Thoracic aorta (tissue), 2 donors: Measurements from ENCODE around the gene POGLUT2. TPM values are rescaled to one million over a fixed set of nuclear protein-coding genes. Genes with fewer than 3 reads are reported as not detected.

Source experiments
- ATAC-seq: fragments of 150-250 bp; one replicate; pipeline ENCODE4 v1.8.0; 2017; ENCODE audit warnings: low read depth; ENCODE audit not compliant: insufficient number of reproducible peaks, low FRiP score
- DNase-seq: peaks from one replicate; pipeline ENCODE4 v3.0.0-alpha.2; 2020; ENCODE audit warnings: low spot score
- H3K27ac ChIP-seq, 2 donors: fragments of 200-600 bp; sonication (generic); 1 replicate in 1 of 2; 2 replicates in 1 of 2; pipeline ENCODE4 v1.5.1; 2016; ENCODE audit warnings: mild to moderate bottlenecking in 2 of 2, moderate library complexity in 2 of 2
- H3K27me3 ChIP-seq: fragments of 200-600 bp; sonication (generic); replicated peaks from 2 replicates; pipeline ENCODE4 v1.6.0; 2016; ENCODE audit warnings: mild to moderate bottlenecking; ENCODE audit not compliant: insufficient read depth
- H3K36me3 ChIP-seq: fragments of 200-600 bp; sonication (generic); one replicate; pipeline ENCODE4 v1.5.1; 2016
- H3K4me1 ChIP-seq, 2 donors: fragments of 200-600 bp; sonication (generic); 1 replicate in 1 of 2; 2 replicates in 1 of 2; pipeline versions ENCODE4 v1.5.1 to v1.6.0; 2016; ENCODE audit warnings: low read depth in 2 of 2, mild to moderate bottlenecking in 1 of 2; ENCODE audit not compliant: control insufficient read depth in 1 of 2
- H3K4me3 ChIP-seq: fragments of 200-600 bp; sonication (generic); 2 replicates; pipeline ENCODE4 v1.5.1; 2016; ENCODE audit warnings: mild to moderate bottlenecking
- H3K9me3 ChIP-seq: fragments of 200-600 bp; sonication (generic); 2 replicates; pipeline ENCODE4 v1.5.1; 2016
- total RNA-seq, 2 donors: library from RNA; depleted of rRNA; stranded (reverse); fragments of >200 nt; gene quantifications; one replicate each; pipeline versions ENCODE4 v1.1.0 to v1.2.3, GENCODE V29; 2016
- TF ChIP-seq, protein P1 (sequence below): fragments of 200-600 bp; sonication (generic); IDR thresholded peaks from one replicate; pipeline ENCODE4 v1.5.1; 2019; ENCODE audit warnings: antibody characterized with exemption

POGLUT2 gene
- total RNA-seq, 2 donors from 2014 or later: 7.3 to 11.9 TPM

DNA sequence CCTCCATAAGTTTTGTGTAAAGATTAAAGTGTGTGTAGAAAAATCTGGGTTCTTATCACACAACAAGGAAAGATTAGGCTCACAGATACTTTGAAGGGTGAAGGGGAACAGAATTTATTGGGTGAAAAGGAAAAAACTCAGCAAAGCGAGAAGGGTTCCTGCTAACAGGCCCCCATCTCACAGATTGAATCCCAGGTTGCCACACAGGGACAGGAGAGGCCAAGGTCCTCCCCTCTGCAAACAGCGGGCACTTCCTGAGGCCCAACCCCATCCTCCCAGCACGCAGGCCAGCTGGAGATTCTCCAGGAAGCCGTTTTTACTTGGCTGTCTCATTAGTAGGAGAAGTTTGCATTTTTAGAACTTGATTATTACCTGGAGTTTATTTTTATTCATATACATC lies 31.9 kb upstream of the POGLUT2 start:
- H3K36me3 ChIP-seq: peaks cover 18% of the 10 kb centered on the region
- H3K4me3 ChIP-seq: no peak overlapping the region
- H3K27ac ChIP-seq: no peak overlapping the region
- TF ChIP-seq, protein P1, sequence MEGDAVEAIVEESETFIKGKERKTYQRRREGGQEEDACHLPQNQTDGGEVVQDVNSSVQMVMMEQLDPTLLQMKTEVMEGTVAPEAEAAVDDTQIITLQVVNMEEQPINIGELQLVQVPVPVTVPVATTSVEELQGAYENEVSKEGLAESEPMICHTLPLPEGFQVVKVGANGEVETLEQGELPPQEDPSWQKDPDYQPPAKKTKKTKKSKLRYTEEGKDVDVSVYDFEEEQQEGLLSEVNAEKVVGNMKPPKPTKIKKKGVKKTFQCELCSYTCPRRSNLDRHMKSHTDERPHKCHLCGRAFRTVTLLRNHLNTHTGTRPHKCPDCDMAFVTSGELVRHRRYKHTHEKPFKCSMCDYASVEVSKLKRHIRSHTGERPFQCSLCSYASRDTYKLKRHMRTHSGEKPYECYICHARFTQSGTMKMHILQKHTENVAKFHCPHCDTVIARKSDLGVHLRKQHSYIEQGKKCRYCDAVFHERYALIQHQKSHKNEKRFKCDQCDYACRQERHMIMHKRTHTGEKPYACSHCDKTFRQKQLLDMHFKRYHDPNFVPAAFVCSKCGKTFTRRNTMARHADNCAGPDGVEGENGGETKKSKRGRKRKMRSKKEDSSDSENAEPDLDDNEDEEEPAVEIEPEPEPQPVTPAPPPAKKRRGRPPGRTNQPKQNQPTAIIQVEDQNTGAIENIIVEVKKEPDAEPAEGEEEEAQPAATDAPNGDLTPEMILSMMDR: no peak
- DNase-seq (no peak), ATAC-seq (no peak)
- no peaks in the 10 kb centered on the region for H3K27me3 ChIP-seq
- H3K9me3 ChIP-seq: no peaks in the 10 kb centered on the region
- no peaks in the 10 kb centered on the region for H3K4me1 ChIP-seq

- TF ChIP-seq, protein P1: no peak
- H3K27ac ChIP-seq: no peak overlapping the region
- H3K27me3 ChIP-seq: no peaks in the 10 kb centered on the region
- H3K9me3 ChIP-seq: no peaks in the 10 kb centered on the region
- no peak for DNase-seq
- no peak for ATAC-seq
- H3K4me1 ChIP-seq: no peaks in the 10 kb centered on the region
- H3K36me3 ChIP-seq: peaks cover 14% of the 10 kb centered on the region
- no peak overlapping the region for H3K4me3 ChIP-seq
Measured at GRCh38 chr13:102825921-102826706, 27.3 kb upstream of the POGLUT2 start.

- Histone ChIP-seq H3K9me3 (no peaks in the 10 kb centered on the region), H3K36me3 (peaks cover 14% of the 10 kb centered on the region), H3K4me3 (no peak overlapping the region), H3K27ac (no peak overlapping the region), H3K4me1 (no peaks in the 10 kb centered on the region), H3K27me3 (no peaks in the 10 kb centered on the region)
- TF ChIP-seq, protein P1: no peak
- ATAC-seq: no peak
- DNase-seq: no peak
Measured at GRCh38 chr13:102825400-102825799, 26.6 kb upstream of the POGLUT2 start.

DNA sequence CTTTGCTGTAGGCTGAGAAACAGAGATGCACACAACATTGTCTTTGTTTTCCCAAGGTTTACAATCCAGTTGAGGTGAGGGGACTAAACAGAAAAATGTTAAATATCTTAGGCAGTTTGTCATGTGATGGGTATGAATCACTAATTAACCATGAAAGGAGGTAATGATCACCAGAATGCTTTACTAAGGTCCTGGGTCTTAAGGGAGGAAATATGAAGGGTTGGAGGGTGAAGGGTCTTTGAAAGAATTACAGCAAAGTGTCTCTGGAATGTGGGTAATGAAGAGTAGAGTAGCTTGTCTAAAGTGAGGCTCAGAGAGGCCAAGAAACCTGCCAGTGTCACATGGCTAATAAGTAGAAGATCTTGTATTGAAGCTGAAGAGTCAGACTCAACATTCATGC lies 19.1 kb upstream of the POGLUT2 start:
- Histone ChIP-seq H3K9me3 (no peaks in the 10 kb centered on the region), H3K4me1 (peaks cover 0 to 4% of the 10 kb centered on the region in 2 donors), H3K36me3 (peaks cover 4% of the 10 kb centered on the region), H3K27ac (no peak overlapping the region), H3K4me3 (no peak overlapping the region), H3K27me3 (no peaks in the 10 kb centered on the region)
- DNase-seq: no peak
- TF ChIP-seq, protein P1: no peak
- ATAC-seq: no peak

DNA sequence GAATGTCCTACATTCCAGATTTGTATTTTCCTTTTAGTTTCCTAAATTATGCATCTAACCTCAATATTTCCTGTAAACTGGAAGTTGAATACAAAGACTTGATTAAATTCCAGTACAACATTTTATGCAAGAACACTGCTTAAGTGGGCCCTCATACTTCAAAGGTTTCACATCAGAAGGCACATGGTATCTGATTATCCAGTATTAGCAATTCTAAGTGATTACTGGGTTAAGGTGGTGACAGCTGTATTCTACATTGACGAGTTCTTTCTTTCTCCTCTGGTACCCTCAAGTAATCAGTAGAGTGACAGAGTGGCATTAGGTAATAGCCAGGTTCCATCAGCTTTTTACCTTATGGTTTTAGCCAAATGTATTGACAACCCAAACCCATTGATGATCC lies 18.5 kb upstream of the POGLUT2 start:
- DNase-seq: no peak
- H3K27me3 ChIP-seq: no peaks in the 10 kb centered on the region
- TF ChIP-seq, protein P1: no peak
- H3K4me3 ChIP-seq: no peak overlapping the region
- no peaks in the 10 kb centered on the region for H3K36me3 ChIP-seq
- ATAC-seq: no peak
- no peak overlapping the region for H3K27ac ChIP-seq
- no peaks in the 10 kb centered on the region for H3K9me3 ChIP-seq
- peaks cover 0 to 4% of the 10 kb centered on the region in 2 donors for H3K4me1 ChIP-seq
